DOHH2 (cell line): ENCODE results near the gene XK.

ENCODE experiments used
- EZH2phosphoT487 ChIP-seq: fragments of 200-600 bp; sonication (generic); IDR thresholded peaks from 2 replicates; pipeline ENCODE4 v1.6.1; 2017; ENCODE audit warnings: borderline replicate concordance, mild to moderate bottlenecking, antibody characterized with exemption, low read length, moderate library complexity, mixed read lengths
- TF ChIP-seq, protein P1 (sequence below): fragments of 200-600 bp; sonication (generic); IDR thresholded peaks from one replicate; pipeline ENCODE4 v1.5.1; 2014; ENCODE audit warnings: antibody characterized with exemption, mild to moderate bottlenecking, low read depth, low read length; ENCODE audit not compliant: poor library complexity, severe bottlenecking

DNA sequence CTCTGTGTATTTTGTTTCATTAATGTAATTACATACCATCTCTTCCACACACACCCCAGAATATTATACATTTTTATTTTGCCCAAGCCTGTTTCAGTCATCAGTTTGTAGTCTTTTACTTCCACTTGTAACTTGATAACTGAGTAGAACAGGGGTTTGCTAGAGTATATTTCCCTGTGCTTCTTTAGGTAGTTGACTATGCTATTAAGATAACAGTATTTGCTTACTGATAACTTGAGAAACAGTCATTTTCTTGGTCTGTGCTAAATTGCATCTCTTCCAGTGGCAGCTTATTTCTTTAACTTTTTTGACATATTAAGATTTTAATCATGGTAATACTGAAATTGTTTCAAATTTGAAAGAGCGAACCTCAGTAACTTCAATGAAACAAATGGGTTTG is 7.0 kb upstream of the XK start:
- TF ChIP-seq, protein P1, sequence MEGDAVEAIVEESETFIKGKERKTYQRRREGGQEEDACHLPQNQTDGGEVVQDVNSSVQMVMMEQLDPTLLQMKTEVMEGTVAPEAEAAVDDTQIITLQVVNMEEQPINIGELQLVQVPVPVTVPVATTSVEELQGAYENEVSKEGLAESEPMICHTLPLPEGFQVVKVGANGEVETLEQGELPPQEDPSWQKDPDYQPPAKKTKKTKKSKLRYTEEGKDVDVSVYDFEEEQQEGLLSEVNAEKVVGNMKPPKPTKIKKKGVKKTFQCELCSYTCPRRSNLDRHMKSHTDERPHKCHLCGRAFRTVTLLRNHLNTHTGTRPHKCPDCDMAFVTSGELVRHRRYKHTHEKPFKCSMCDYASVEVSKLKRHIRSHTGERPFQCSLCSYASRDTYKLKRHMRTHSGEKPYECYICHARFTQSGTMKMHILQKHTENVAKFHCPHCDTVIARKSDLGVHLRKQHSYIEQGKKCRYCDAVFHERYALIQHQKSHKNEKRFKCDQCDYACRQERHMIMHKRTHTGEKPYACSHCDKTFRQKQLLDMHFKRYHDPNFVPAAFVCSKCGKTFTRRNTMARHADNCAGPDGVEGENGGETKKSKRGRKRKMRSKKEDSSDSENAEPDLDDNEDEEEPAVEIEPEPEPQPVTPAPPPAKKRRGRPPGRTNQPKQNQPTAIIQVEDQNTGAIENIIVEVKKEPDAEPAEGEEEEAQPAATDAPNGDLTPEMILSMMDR, result no peak
- no peak for TF ChIP-seq EZH2phosphoT487
